ENCODE measurements around the gene MCM5.

- TF ChIP-seq CTCF (IDR thresholded peaks at IDR 0.05) (no peak), EP300 (IDR thresholded peaks at IDR 0.05) (no peak), POLR2A (IDR thresholded peaks at IDR 0.05) (no peak)
Measured at GRCh38 chr22:35443338-35443737, 43.4 kb downstream of the MCM5 start.
